Measurements from ENCODE around the gene LUC7L3. TPM values are rescaled to one million over a fixed set of nuclear protein-coding genes. Genes with fewer than 3 reads are reported as not detected.
"Not testable (repeated sequence)": the region's sequence is repeated elsewhere in the genome, so short reads cannot be mapped to it uniquely, and the experiment has no call there.

LUC7L3 gene
- total RNA-seq, 1 donor from 2014 or later, result 46.9 TPM

DNA sequence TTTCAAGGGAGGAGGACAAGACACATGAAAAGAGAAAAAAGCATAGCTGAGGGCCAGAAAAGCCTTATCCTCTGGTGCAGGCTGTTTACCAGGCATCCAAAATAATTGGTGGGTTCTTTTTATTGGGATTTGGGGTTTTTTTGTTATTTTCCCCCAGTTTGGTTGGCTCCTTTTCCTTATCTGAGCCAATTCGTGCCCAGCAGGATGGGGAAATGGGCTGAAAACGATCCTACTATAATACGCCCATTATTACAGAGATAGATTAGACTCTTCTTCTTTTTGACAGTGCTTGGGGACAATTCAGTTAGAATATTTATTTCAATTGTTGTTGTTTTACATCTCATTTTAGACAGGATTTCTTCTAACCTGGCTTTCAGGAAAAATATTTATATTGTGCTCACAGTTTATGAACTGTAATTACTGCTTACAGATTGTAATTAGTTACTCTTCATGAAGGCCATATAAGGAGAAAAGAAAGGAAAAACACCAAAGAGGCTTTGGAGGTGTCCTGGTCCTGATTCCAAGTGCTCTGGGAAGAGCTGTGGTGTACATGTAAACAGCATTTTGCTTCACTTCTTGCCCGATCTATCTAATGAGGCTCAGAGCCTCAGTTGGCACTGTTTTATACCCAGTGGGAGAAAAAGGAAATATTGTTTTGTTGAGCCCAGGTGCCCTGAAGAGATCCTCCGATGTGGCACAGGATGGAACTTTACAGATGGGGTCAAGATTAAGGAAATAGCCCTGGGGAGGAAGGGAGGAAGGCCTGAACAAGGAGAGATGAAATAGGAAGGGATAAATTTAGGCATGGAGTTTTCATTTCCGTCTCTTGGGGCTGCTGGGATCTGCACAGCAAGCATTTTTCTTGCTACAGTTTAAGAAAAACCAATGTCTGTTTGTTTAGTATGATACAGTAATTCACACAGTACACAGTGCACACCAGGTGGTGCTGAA, 11.1 kb upstream of the LUC7L3 start:
- DNase-seq (ENCODE audit: extremely low read depth, low read depth, low spot score), result no peak

DNA sequence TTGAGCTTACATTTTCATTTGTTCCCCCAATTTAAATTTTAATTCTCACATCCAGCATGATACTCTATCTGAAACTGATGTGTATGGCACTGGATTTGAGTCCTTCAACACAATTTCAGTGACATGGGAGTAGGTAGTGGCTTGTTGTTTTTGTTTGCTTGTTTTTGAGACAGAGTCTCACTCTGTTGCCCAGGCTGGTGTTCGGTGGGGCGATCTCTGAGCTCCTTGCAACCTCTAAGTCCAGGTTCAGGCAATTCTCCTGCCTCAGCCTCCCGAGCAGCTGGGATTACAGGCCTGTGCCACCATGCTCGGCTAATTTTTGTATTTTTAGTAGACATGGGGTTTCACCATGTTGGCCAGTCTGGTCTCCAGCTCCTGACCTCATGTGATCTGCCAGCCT, 10.3 kb upstream of the LUC7L3 start:
- not testable (repeated sequence) for DNase-seq (ENCODE audit: extremely low read depth, low read depth, low spot score)

DNA sequence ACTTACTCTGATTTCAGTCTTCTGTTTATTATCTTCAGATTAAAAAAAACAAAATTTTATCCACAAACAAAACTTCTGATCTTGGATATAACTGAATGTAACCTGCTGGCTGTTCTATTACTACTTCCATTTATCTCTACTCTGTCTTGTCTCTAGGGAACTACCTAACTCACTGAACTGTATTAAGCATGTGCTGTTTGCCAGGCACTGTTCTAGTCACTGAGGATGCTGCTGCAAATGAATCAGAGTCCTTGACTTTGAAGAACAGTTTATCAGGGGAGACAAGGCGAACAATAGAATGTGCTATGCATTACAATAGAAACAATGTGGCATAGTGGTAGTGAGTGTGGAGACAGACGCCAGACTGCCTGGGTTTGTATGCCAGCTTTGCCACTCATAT, 9.4 kb upstream of the LUC7L3 start:
- no peak for DNase-seq (ENCODE audit: extremely low read depth, low read depth, low spot score)

- DNase-seq (ENCODE audit: extremely low read depth, low read depth, low spot score), result no peak
Observed at GRCh38 chr17:50710650-50711049, 8.8 kb upstream of the LUC7L3 start.

DNA sequence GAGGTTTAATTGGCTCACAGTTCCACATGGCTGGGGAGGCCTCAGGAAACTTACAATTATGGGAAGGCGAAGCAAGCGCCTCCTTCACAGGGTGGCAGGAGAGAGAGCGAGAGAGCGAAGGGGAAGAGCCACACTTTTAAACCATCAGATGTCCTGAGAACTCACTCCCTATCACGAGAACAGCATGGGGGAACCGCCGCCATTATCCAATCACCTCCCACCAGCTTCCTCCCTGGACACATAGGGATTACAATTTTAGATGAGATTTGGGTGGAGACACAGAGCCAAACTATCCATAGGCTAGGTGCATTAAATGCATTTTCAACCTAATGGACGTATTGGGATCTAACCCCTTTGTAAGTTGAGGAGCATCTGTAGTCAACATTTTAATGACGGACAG, 6.8 kb upstream of the LUC7L3 start:
- no peak for DNase-seq (ENCODE audit: extremely low read depth, low read depth, low spot score)

- no peak for DNase-seq (ENCODE audit: extremely low read depth, low read depth, low spot score)
Observed at GRCh38 chr17:50715471-50715870, 3.9 kb upstream of the LUC7L3 start.

DNA sequence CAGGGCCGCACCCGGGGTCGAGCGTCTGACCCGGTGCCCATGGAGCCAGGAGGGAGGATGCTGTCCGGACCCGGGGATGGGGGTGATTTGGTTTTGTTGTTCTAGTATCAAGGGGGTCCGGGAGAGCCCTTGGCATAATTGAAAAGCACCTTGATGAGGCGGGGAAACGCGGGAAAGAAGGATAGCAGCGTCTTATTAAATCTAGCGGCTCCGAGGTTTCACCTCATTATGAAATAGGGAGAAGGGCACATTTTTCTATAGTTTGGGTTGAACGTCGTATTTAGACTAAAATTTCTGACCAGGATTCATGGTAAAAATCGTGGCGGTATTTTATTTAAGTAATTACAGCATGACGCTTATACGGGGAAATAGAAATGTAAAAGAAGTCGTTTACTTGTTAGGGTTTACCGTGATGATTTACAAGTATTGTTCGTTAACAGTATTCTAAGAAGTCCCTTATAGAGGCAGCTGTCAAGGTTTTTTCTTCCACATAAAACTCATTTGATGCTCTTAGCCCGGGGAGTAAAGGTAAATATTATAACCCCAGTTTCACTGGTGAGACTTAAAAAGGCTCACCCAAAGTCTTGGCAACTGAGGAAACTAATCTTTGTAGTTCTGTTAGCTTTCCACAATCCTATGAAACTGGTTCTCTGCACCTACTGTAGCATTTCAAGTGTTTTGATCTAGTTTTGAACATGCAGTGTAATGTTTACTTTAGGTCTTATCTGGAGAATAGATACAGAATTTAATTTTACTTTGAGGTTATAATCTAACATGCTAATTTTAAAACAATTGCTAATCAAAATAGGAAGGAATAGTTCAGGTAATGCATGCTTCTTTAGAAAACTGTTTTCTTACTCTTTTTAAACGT, 756 bp downstream of the LUC7L3 start:
- no peak for DNase-seq (ENCODE audit: extremely low read depth, low read depth, low spot score)

- DNase-seq (ENCODE audit: extremely low read depth, low read depth, low spot score), result no peak
Observed at GRCh38 chr17:50721194-50722010, 2.0 kb downstream of the LUC7L3 start.

- no peak for DNase-seq (ENCODE audit: extremely low read depth, low read depth, low spot score)
Observed at GRCh38 chr17:50722746-50723145, 3.3 kb downstream of the LUC7L3 start.

DNA sequence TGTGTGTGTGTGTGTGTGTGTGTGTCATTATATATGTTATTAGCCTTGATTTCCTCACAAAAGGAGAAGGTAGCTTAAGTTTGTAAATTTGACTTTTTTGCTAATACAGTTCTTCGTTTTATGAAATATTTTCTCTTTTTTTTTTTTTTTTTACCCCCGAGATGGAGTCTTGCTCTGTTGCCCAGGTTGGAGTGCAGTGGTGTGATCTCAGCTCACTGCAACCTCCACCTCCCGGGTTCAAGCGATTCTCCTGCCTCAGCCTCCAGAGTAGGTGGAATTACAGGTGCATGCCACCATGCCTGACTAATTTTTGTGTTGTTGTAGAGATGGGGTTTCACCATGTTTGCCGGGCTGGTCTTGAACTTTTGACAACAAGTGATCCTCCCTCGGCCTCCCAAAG, 5.2 kb downstream of the LUC7L3 start:
- DNase-seq (ENCODE audit: extremely low read depth, low read depth, low spot score), result not testable (repeated sequence)

DNA sequence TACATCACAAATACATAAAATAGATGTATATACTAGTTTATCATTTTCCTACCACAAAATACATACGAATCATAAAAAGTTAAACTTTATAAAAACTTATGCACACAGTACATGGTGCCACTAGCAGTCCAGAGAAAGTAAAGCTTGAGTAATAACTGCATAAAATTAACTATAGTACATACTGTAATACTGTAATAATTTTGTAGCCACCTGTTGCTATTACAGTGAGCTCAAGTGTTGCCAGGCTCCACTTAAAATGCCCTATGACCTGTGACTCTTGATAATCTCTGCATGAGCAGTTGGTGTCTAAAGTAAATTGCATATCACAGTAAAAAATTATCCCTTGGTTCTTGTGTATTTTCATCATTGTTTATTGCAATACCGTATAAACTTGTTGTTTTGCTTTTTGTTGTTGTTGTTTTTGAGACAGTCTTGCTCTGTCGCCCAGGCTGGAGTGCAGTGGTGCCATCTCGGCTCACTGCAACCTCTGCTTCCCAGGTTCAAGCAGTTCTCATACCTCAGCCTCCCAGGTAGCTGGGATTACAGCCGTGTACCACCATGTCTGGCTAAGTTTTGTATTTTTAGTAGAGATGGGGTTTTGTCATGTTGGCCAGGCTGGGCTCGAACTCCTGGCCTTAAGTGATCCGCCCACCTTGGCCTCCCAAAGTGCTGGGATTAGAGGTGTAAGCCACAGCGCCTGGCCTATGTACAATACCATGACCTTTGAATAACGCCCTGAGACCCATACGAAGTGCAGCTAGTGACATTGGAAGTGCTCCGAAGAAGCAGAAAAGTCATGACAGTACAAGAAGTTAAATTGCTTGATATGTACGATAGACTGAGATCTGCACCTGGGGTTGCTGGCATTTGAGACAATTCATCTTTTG, 6.6 kb downstream of the LUC7L3 start:
- no peak for DNase-seq (ENCODE audit: extremely low read depth, low read depth, low spot score)

DNA sequence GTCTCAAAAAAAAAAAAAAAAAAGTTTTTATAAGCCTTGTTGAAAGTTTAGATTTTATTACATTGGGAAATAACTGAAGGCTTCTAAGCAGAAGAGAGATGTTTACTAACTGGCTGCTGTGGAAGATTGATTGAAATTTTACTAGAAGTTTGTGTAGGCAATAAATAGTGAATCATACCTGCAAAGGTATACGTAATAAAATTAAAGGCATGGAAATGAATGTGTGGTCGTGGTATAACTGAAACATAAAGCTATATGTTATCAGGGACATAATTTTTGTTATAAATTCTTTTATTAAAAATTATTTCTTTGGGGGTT, 8.7 kb downstream of the LUC7L3 start:
- DNase-seq (ENCODE audit: extremely low read depth, low read depth, low spot score), result no peak

DNA sequence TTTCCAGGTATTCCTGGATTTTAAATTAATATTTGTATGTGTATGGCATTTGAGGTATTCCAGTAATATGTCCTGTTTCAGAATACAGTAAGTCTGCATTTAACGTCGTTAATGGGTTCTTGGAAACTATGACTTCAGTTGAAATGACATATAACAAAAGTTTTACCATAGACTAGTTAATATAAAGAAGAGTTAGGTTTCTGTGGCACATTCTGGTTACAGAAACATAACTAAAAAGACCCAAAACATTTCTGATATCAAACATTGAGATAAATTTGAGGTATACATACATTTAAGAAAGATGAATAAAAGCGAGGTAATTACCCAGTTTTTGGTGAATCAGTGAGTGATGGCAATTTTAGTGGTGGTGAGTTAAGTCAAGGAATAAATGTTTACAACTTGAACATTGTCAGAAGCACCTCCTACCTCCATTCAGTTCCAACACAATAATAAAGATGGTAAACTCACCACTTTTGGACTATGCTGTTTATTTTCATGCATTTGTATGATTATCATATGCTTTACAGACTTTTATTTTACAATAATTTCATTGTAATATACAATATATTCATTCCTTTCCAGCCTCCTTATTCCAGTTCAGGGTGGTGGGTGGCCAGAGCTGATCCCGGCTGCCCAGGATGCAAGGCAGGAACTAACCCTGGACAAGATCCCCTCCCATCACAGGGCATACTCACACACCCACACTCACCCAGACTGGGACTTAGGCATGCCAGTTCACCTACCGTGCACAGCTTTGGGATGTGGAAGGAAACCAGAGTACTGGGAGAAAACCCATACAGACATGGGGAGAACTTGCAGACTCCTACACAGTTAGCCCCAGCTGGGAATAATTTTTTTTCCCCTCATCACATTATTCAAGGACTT, 9.7 kb downstream of the LUC7L3 start:
- no peak for DNase-seq (ENCODE audit: extremely low read depth, low read depth, low spot score)

DNA sequence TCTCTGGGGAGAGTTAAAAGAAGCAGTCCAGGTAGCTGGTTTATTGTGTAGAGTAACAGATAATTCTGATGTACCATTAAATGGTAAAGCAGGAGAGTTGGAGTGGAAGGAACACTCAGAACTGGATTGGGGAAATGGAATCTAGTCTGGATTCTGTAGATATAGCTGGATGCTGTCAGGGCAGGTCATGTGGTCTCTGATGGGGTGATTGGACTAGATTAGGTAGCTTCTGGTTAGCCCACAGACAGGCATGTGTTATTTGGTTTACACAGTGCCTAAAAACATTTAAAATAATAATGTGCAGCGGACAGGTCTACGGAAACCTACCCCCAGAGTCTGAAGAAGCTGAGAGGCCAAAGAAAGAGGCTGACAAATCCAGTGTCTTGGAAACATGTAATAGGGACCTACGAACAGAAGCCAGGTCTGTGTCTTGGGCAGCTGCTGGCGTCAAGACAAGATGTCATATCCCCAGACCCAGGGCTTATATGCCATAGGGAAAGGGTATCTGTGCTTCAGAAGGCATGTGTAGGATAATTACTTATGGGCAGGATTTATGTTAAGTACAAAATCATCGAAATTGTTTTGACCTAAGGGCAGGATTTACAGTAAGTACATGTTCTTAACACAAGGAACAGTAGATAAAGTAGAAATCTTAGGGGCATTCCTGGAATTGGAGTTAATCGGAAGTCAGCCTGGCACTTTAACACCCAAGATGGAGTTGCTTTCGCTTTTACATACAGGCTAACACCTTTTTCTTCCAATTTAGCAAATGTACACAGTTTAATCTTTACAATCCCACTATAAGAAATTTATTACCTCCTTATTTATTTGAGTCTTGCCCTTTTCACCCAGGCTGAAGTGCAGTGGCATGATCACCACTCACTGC, 12.4 kb downstream of the LUC7L3 start:
- no peak for DNase-seq (ENCODE audit: extremely low read depth, low read depth, low spot score)

GRCh38 chr17:50735287-50735686, 15.9 kb downstream of the LUC7L3 start:
- DNase-seq (ENCODE audit: extremely low read depth, low read depth, low spot score), result no peak

GRCh38 chr17:50737118-50737698, 17.8 kb downstream of the LUC7L3 start:
- DNase-seq (ENCODE audit: extremely low read depth, low read depth, low spot score), result no peak

- DNase-seq (ENCODE audit: extremely low read depth, low read depth, low spot score), result no peak
Observed at GRCh38 chr17:50739098-50739497, 19.7 kb downstream of the LUC7L3 start.

DNA sequence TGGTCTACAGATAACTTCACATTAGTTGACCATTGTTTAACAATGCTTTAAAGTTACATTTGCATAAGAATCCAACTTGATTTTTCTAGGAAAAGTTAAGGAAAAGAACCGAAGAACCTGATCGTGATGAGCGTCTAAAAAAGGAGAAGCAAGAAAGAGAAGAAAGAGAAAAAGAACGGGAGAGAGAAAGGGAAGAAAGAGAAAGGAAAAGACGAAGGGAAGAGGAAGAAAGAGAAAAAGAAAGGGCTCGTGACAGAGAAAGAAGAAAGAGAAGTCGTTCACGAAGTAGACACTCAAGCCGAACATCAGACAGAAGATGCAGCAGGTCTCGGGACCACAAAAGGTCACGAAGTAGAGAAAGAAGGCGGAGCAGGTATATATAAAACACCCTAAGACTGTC, 26.2 kb downstream of the LUC7L3 start:
- DNase-seq (ENCODE audit: extremely low read depth, low read depth, low spot score), result no peak
